NCI-H1417 treated with DMSO at 0.1 percent for 48 hours (cell line): ENCODE measurements around the gene ZGRF1.
A peak's percentile ranks its signal among the peaks of the same experiment; 100 is the strongest.
"Not testable (repeated sequence)": the region's sequence is repeated elsewhere in the genome, so short reads cannot be mapped to it uniquely, and the experiment has no call there.

Experiments used
- DNase-seq: peaks from one replicate; lab custom pipeline; 2025; lab: John Stamatoyannopoulos, UW

Gene ZGRF1

DNA sequence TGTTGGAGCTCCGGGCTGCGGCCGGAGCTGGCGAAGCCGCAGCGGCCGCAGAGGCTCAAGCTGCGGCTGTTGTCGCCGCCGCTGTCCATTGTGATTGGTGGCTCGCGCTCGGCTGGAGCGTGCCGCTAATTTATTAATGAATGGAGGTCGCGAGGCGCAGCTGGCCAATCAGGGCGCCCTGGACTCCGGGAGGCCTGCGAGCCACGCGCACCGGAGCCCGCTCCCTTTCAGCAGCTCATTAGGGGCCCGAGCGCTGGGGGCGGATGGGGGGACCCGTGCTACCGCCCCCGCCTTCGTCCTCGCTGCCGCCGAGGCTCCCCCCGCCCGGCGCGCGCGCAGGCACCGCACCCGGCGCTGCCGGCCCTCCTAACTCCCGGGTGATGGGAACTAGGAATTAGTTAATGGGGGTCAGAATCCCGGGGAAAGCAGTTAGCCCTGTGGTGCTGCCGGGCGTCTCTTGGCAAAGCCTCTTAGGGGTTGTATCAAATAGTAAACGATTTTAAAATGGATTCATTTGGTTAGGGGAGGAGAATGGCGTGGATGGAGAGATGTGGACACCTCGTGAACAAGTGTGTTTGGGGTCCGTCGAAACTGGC is 120.1 kb downstream of the ZGRF1 start:
- peak; percentile 42 for DNase-seq

GRCh38 chr4:112516066-112516470 is 120.6 kb downstream of the ZGRF1 start, which contains the start of gene NEUROG2:
NEUROG2 (minus strand) TSS chr4:112516180; CDS start chr4:112515475, 705 bp downstream.
- no peak for DNase-seq

DNA sequence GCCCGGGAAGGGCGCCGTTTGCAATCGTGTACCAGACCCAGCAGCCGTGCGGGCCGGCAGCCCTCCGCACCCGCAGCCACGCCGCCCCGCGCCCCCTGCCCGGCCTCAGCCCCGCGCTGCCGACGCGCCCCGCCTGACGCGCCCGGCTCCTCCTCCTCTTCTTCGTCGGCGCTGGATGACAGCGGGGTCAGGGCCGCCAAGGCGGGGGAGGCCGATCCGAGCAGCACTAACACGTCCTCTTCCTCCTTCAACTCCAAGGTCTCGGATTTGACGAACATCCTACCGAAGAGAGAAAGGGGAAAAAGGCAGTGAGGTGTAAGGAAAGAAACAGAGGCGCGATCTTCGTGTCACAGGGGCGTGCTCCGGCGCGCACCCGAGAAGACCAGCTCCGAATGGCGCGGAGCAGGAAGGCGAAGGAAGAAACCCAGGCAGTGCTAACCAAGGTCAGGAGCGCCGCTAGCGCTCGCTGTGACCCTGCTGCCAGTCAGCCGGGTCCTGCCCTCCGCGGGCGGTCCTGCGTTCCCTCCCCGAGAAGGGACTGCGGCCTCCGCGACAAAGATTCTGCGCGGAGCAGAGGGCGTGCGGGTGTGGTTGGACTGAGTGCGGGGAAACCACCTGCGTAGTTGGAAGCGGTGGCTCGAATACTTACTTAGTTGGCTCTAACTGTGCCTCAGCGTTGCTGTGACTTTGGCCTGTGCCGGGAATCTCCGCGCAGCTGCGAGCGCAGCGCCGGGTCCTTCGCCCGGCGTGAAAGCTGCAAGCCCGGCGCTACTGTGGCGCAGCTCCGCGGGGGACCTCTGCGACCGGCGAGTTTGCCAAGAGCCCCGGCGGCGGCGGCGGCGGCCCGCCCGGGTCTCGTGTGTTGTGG is 121.3 kb downstream of the ZGRF1 start:
- DNase-seq: no peak

- DNase-seq: no peak
Measured at GRCh38 chr4:112514647-112515197, 122.0 kb downstream of the ZGRF1 start.

DNA sequence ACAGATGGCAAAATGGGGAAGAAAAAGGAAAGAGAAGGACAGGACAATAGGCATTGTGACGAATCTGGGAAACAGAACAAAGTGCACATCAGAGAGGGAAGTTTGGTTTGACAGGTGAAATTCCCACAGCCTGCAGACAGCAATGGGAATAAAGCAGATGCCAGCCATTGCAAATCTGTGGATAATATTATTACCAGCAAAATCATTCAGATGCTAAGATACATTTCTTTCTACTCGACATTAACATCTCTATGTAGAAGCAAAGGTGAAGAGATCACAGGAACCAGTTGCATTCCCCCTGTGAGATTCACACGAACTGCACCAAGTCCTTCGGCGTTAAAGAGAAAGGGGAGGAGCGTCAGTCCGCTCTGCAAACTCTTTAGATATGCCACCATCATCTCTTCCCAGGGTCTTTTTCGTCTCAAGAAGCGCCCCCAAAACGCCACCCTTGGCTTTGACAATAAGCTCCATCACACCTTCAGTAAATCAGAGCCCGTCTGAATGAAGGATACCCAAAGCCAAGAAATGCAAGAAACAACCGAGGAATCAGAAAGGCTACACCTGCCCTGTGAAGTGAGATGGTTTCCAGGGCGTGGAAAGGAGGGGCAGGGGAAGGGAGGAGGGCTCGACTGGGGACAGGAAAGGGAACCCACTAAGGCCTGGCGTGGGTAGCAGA is 122.6 kb downstream of the ZGRF1 start:
- no peak for DNase-seq

GRCh38 chr4:112511803-112512118 is 124.9 kb downstream of the ZGRF1 start:
- no peak for DNase-seq

DNA sequence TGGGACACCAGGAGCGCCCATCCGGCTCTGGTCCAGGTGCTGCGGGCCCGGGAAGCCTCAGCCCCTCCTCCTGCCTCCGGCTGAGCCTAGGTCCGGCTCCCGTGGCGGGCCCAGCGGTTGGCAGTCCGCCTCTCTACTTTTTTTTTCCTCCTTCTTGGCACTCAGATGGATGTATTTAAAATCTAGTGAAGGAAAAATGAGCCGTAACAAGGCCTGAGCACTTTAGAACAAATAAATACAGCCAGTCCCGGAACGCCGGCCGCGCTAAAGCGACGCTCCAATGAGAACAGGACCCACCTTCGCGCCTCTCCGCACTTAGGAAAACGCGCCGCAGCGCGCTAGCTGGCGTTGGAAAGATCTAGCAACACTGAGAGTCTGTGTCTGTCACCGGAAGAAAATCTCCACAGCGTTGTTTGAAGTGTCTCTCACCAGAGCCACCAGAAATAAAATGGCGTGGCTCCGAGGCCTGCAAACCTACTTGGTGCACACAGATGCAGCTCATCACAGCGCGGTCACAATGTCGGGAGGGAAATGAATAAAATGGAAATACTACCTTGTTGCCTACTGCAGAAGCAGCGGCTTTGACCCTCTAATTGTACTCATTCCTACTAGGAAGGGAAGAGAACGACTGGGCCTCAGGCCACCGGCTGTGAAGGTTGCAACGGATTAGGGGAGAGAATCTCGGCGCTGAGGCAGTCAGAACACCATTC is 125.5 kb downstream of the ZGRF1 start:
- DNase-seq: no peak

DNA sequence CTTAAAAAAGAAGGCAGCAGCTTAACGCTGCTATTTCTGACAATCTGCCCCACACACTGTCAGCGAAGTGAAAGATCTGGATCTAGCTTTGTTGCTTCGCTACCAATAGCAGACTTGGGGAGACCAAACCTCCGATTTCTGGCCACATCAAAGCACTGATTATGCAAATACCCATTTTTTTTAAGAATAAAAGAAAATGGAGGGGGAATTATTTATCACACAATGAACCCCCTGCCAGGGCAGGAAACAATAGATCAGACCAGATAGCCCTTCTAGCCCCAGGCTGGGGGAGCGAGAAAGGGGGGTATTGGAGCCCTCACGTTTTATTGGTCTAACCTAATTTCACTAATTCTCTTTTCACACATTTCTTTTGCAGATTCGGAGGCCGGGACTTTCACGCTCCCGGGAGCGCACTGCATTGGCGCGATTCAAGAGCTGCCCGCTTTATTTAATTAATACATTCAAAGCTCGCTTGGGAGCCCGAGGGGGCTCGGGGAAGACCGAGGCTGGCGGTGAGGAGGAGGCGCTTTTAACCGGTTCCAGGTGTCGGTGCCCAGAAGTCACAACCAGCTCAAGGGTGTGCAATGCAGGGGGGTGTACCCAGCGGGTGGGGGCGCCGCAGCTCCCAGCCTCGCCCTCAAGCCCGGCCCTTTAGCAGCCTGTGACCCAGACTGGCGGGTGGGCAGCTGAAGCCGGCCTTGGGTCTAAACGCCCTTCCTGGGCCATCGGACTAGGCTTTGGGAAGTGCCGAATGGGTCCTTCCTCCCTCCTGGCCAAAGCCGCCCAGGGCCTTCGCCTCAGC is 126.2 kb downstream of the ZGRF1 start:
- no peak for DNase-seq

DNA sequence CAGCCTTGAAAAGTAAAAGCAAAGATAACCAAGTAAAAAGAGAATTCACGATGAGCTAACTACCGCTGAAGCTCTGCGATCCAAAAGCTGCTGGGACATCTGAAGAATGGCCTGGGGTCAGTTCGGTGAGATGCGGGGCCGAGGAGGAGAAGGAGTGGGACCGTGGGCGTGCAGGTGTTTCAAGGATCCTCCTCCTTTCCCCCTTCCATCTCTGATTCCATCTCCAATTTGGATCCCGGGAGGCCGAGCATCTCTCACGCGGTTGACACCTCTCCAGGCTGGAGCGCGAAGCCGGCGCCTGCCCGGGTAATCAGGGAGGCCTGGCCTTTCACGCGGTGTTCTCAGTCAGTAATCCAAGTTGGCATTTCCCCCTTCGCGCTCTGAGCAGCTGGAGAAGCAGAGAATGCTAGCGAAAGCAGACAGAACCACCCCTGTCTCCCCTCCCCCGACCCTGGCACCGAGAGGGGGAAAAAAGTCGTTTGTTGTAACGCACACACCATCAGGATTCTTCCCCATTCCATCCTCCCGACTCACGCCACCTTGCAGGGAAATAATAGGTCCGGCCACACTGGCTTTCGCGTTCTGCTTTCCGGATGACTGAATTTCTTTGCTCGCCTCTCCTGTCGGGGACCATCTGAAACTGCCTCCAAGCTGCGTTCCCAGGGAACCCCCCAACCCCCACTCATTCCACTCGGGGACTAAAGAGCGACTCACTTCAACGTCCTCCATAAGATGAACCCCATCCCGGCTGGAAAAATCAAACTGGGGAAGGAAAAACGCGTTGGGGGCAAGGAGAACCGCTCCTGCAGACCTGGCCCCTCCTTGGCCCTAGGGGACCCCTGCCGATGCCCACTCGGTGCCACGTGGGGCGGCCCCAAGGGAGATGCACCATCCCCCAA is 127.2 kb downstream of the ZGRF1 start:
- DNase-seq: no peak

DNA sequence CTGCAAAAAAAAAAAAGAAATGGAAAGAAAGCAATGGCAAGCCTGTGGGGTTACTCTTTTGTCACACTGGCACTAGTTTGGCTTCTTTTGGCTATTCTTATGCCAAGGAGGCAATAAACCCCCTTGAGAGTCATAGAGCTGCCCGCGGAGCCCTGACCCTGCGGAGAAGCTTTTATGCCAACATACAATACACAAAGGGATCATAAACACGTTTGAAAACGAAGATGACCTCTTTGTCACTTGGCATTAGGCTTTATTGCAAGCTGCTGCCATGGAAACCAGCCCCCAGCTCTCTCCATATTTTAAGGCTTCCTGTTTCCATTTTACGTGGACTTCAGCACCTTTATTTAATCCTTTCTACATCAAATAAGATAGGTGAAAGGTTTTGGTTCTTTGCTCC is 128.4 kb downstream of the ZGRF1 start:
- no peak for DNase-seq

DNA sequence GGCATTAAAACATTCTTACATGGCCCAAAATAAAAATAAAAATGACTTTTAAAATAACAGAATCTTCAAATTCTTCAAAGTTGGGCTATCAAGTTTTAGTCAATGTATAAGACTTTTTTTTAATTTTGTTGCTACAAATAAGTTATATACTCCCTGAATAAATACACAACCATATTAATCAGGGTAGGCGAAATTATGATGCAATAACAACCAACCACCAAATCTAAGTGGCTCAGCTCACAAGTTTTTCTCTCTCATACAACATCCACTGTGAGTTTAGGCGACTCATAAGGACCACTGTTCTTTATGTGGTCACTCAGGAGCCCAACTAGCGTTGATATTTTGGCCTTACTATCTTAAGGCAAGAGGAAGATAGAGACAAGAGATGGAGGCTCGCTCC is 131.9 kb downstream of the ZGRF1 start:
- no peak for DNase-seq

- DNase-seq: no peak
Measured at GRCh38 chr4:112502871-112503270, 133.8 kb downstream of the ZGRF1 start.

- no peak for DNase-seq
Measured at GRCh38 chr4:112492321-112492720, 144.4 kb downstream of the ZGRF1 start.

DNA sequence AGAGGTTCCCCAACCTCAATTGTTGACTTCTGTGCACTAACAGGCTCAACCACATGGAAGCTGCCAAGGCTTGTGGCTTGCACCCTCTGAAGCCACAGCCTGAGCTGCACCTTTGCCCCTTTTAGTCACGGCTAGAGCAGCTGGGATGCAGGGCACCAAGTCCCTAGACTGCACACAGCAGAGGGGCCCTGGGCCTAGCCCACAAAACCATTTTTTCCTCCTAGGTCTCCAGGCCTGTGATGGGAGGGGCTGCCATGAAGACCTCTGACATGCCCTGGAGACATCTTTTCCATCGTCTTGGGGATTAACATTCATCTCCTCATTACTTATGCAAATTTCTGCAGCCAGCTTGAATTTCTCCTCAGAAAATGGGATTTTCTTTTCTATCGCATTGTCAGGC is 145.9 kb downstream of the ZGRF1 start:
- not testable (repeated sequence) for DNase-seq
